GM23338 (cell line): ENCODE data around the gene GRIK2.

Source experiments
- CREB1 ChIP-seq: fragments of 250-450 bp; sonication (Bioruptor Pico); IDR thresholded peaks from 2 replicates; pipeline ENCODE4 v1.5.0; 2020; ENCODE audit warnings: low read depth, mild to moderate bottlenecking, moderate library complexity
- CTCF ChIP-seq, 2 experiments: fragments of 200-600 bp in 1 of 2; sonication (generic) in 1 of 2; conservative IDR thresholded peaks; 2 replicates each; pipeline versions ENCODE4 v1.5.1 to v1.6.1; 2016 to 2017; ENCODE audit warnings: antibody characterized with exemption in 2 of 2, low read depth in 2 of 2, mild to moderate bottlenecking in 2 of 2, moderate library complexity in 1 of 2
- EZH2 ChIP-seq: fragments of 200-600 bp; sonication (generic); IDR thresholded peaks from one replicate; pipeline ENCODE4 v1.8.0; 2017; ENCODE audit warnings: antibody characterized with exemption, mild to moderate bottlenecking, low read depth; ENCODE audit not compliant: unreplicated experiment
- NANOG ChIP-seq: IDR thresholded peaks from 2 replicates; pipeline ENCODE4 v1.6.1; 2016; ENCODE audit warnings: antibody characterized with exemption, borderline replicate concordance
- POLR2AphosphoS5 ChIP-seq: IDR thresholded peaks from 2 replicates; pipeline ENCODE4 v1.6.1; 2016; ENCODE audit warnings: antibody characterized with exemption, low read depth
- REST ChIP-seq: IDR thresholded peaks from one replicate; pipeline ENCODE4 v1.6.1; 2018; ENCODE audit warnings: antibody characterized with exemption; ENCODE audit not compliant: unreplicated experiment
- STAT1 ChIP-seq: IDR thresholded peaks from one replicate; pipeline ENCODE4 v1.6.1; 2016; ENCODE audit warnings: antibody characterized with exemption; ENCODE audit not compliant: unreplicated experiment

GRCh38 chr6:101824551-101825345, 431.2 kb downstream of the GRIK2 start:
- TF ChIP-seq CREB1 (CRISPR knock-in tag) (no peak), CTCF (conservative IDR thresholded peaks at IDR 0.05; ENCODE audit: low read depth in 2 of 2) (no peak), POLR2AphosphoS5 (no peak), EZH2 (no peak), REST (no peak), NANOG (no peak), STAT1 (no peak)
